GM12878 (cell line): ENCODE measurements around the gene KLB. TPM values are rescaled to one million over a fixed set of nuclear protein-coding genes. Genes with fewer than 3 reads are reported as not detected.
A peak's percentile ranks its signal among the peaks of the same experiment; 100 is the strongest.

Experiments
- ATAC-seq: fragments of 200-7000 bp; cut with Tn5 transposase; 3 replicates; pipeline ENCODE4 v1.9.1; 2020; ENCODE audit warnings: mild to moderate bottlenecking, moderate library complexity
- BruUV-seq: library from RNA; stranded (reverse); fragments of 400-500 nt; replicated peaks from 2 replicates; lab custom pipeline; 2021; lab: Mats Ljungman, UMichigan
- CTCF ChIA-PET: fragments of 300-600 bp; sonication (Branson Sonifier 250); formaldehyde crosslinking; extraction: SDS; loops from one replicate; lab custom pipeline; 2021; ENCODE audit warnings: inconsistent platforms; lab: Yijun Ruan, JAX
- POLR2A ChIA-PET: fragments of 350-600 bp; formaldehyde crosslinking; extraction: SDS; loops from one replicate; lab custom pipeline; 2021; ENCODE audit warnings: inconsistent platforms; lab: Charles Lee
- RAD21 ChIA-PET: fragments of 300-600 bp; sonication (Branson Sonifier 250); formaldehyde crosslinking; loops from one replicate; lab custom pipeline; 2023; ENCODE audit warnings: antibody characterized with exemption; ENCODE audit not compliant: unreplicated experiment; lab: Charles Lee
- SMC1A ChIA-PET: fragments of 300-600 bp; sonication (Branson Sonifier 250); formaldehyde crosslinking; loops from one replicate; lab custom pipeline; 2023; ENCODE audit not compliant: unreplicated experiment, uncharacterized antibody; lab: Charles Lee
- DNase-seq: peaks from one replicate; pipeline ENCODE4 v3.0.0-alpha.2; 2011; ENCODE audit warnings: low read depth, low spot score
- FAIRE-seq: peaks from 3 replicates; lab custom pipeline; 2011; peaks lifted over from hg19 to GRCh38; lab: Jason Lieb, UNC
- H2AFZ ChIP-seq: 2 replicates; pipeline ENCODE4 v1.6.0; 2011; ENCODE audit warnings: low read depth, low read length, control low read depth; ENCODE audit not compliant: control insufficient read depth
- H3K27ac ChIP-seq: 2 replicates; pipeline ENCODE4 v1.5.1; 2011; ENCODE audit warnings: control low read depth; ENCODE audit not compliant: control insufficient read depth, insufficient read depth
- H3K27me3 ChIP-seq, 2 experiments: replicated peaks in 1 of 2; 2 replicates each; pipeline versions ENCODE4 v1.6.0 to v1.6.1; 2011; ENCODE audit warnings: low read length in 1 of 2; ENCODE audit not compliant: control insufficient read depth in 2 of 2, insufficient read depth in 2 of 2
- H3K36me3 ChIP-seq, 2 experiments: 2 replicates each; pipeline ENCODE4 v1.5.1; 2011; ENCODE audit warnings: low read length in 1 of 2; ENCODE audit not compliant: control insufficient read depth in 2 of 2, insufficient read depth in 2 of 2
- H3K4me1 ChIP-seq: 2 replicates; pipeline ENCODE4 v1.6.1; 2011; ENCODE audit warnings: mild to moderate bottlenecking, low read length, moderate library complexity, mixed read lengths; ENCODE audit not compliant: control insufficient read depth, insufficient read depth
- H3K4me2 ChIP-seq: 2 replicates; pipeline ENCODE4 v1.6.0; 2011; ENCODE audit warnings: control low read depth; ENCODE audit not compliant: control insufficient read depth, insufficient read depth
- H3K4me3 ChIP-seq: fragments of 200-600 bp; sonication (generic); 2 replicates; pipeline ENCODE4 v1.5.1; 2016
- H3K79me2 ChIP-seq: 2 replicates; pipeline ENCODE4 v1.6.0; 2011; ENCODE audit warnings: low read length; ENCODE audit not compliant: control insufficient read depth, insufficient read depth
- H3K9ac ChIP-seq: 2 replicates; pipeline ENCODE4 v1.8.0; 2011; ENCODE audit warnings: low read length, control low read depth, mixed read lengths; ENCODE audit not compliant: control insufficient read depth, insufficient read depth
- H3K9me3 ChIP-seq: replicated peaks from 3 replicates; pipeline ENCODE4 v1.5.1; 2011; ENCODE audit warnings: mild to moderate bottlenecking, low read length; ENCODE audit not compliant: control insufficient read depth, insufficient read depth
- H4K20me1 ChIP-seq: 2 replicates; pipeline ENCODE4 v1.6.0; 2011; ENCODE audit not compliant: control insufficient read depth, insufficient read depth
- HDAC6 ChIP-seq: fragments of 200-600 bp; sonication (generic); IDR thresholded peaks from one replicate; pipeline ENCODE4 v1.8.0; 2017; ENCODE audit warnings: antibody characterized with exemption; ENCODE audit not compliant: unreplicated experiment
- POLR2A ChIP-seq: IDR thresholded peaks from 2 replicates; pipeline ENCODE4 v1.6.1; 2011; ENCODE audit warnings: low read depth, mild to moderate bottlenecking, low read length
- RAD21 ChIP-seq: IDR thresholded peaks from 2 replicates; pipeline ENCODE4 v1.6.1; 2011; ENCODE audit warnings: mild to moderate bottlenecking, low read depth, low read length, moderate library complexity; ENCODE audit not compliant: insufficient read depth
- RBBP5 ChIP-seq: fragments of 200-600 bp; sonication (generic); conservative IDR thresholded peaks from 2 replicates; pipeline ENCODE4 v1.6.1; 2016
- SMC3 ChIP-seq: IDR thresholded peaks from 2 replicates; pipeline ENCODE4 v1.6.1; 2011; ENCODE audit warnings: low read length, improper control_type of control experiment, borderline replicate concordance
- SP1 ChIP-seq: IDR thresholded peaks from one replicate; pipeline ENCODE4 v1.6.1; 2011; ENCODE audit warnings: low read depth, low read length
- TARDBP ChIP-seq: IDR thresholded peaks from 2 replicates; pipeline ENCODE4 v1.6.1; 2016; ENCODE audit warnings: borderline replicate concordance
- ZNF384 ChIP-seq: IDR thresholded peaks from 2 replicates; pipeline ENCODE4 v1.6.1; 2012; ENCODE audit warnings: low read depth, mild to moderate bottlenecking, low read length, improper control_type of control experiment, borderline replicate concordance
- WGBS: methylation state at CpG from one replicate; pipeline ENCODE4 v1.1.6; 2016; ENCODE audit warnings: low lambda C conversion rate; ENCODE audit not compliant: insufficient replicate concordance, insufficient coverage; ENCODE audit errors: missing lambda C conversion rate; 5-methylcytosine and 5-hydroxymethylcytosine counted together
- in situ Hi-C: fragments of 300-500 bp; cut with MboI; formaldehyde crosslinking; loops from 9 replicates; pipeline ENCODE4 v1.14.3; 2018; ENCODE audit warnings: mixed read lengths
- intact Hi-C: fragments of 100-400 bp; cut with micrococcal nuclease; formaldehyde crosslinking; loops from one replicate; pipeline ENCODE4 v1.14.2; 2022; ENCODE audit not compliant: unreplicated experiment
- polyA plus RNA-seq, 11 experiments: library from polyadenylated mRNA; depleted of rRNA in 4 of 11; unstranded in 6 of 11; stranded (reverse) in 5 of 11; fragments of >200 nt; fragmentation: Nextera tagmentation in 4 of 11; fragmentation: Illumina TruSeq in 1 of 11; extraction: Ambion mirVana in 4 of 11; extraction: Trizol in 1 of 11; gene quantifications; 1 replicate in 1 of 11; 2 replicates in 10 of 11; pipeline versions ENCODE4 v1.2.1 to v1.2.3, GENCODE V29; 2011 to 2016; ENCODE audit warnings: inconsistent platforms in 2 of 11, missing spikeins in 2 of 11, low read depth in 1 of 11
- total RNA-seq, 4 experiments: library from RNA; depleted of rRNA in 3 of 4; stranded (reverse); fragments of >200 nt in 3 of 4; fragmentation: Illumina TruSeq in 1 of 4; extraction: Trizol in 1 of 4; gene quantifications; 2 replicates each; pipeline versions ENCODE4 v1.2.1 to v1.2.3, GENCODE V29; 2013 to 2021
- TF ChIP-seq, protein P1 (sequence below): IDR thresholded peaks from 2 replicates; pipeline ENCODE4 v1.6.1; 2011; ENCODE audit warnings: low read depth, mild to moderate bottlenecking, low read length, moderate library complexity, borderline replicate concordance; ENCODE audit errors: extremely low read depth
- TF ChIP-seq, protein P2 (sequence below), 3 experiments: IDR thresholded peaks in 2 of 3; conservative IDR thresholded peaks in 1 of 3; 2 replicates each; pipeline ENCODE4 v1.5.1; 2011; ENCODE audit warnings: low read depth in 3 of 3, low read length in 3 of 3, mild to moderate bottlenecking in 3 of 3, control low read depth in 2 of 3, moderate library complexity in 2 of 3, inconsistent platforms in 1 of 3, mixed read lengths in 1 of 3; ENCODE audit not compliant: control insufficient read depth in 2 of 3, insufficient read depth in 1 of 3; ENCODE audit errors: extremely low read depth in 1 of 3
- TF ChIP-seq, protein P3 (sequence below): fragments of 450-650 bp; IDR thresholded peaks from 2 replicates; pipeline ENCODE4 v1.6.1; 2018; ENCODE audit warnings: borderline replicate concordance, mild to moderate bottlenecking; ENCODE audit not compliant: partially characterized antibody
- TF ChIP-seq, protein P4 (sequence below): fragments of 450-650 bp; IDR thresholded peaks from 2 replicates; pipeline ENCODE4 v1.6.1; 2017; ENCODE audit warnings: low read depth, mild to moderate bottlenecking, moderate library complexity
- TF ChIP-seq, protein P5 (sequence below): IDR thresholded peaks from 2 replicates; pipeline ENCODE4 v1.6.1; 2011; ENCODE audit warnings: mild to moderate bottlenecking, low read depth, low read length, moderate library complexity; ENCODE audit not compliant: insufficient replicate concordance
- TF ChIP-seq, protein P6 (sequence below): IDR thresholded peaks from 2 replicates; pipeline ENCODE4 v1.6.1; 2011; ENCODE audit warnings: borderline replicate concordance, low read depth, mild to moderate bottlenecking, moderate library complexity, low read length; ENCODE audit not compliant: insufficient read depth, poor library complexity, severe bottlenecking

The KLB gene
- total and polyA plus RNA-seq, 10 of the 15 experiments (the other 5 are each of a cell fraction or from before 2014, with no cell fraction given) = under 0.01 to 0.13 (median 0.04) TPM; not detected in 1

DNA sequence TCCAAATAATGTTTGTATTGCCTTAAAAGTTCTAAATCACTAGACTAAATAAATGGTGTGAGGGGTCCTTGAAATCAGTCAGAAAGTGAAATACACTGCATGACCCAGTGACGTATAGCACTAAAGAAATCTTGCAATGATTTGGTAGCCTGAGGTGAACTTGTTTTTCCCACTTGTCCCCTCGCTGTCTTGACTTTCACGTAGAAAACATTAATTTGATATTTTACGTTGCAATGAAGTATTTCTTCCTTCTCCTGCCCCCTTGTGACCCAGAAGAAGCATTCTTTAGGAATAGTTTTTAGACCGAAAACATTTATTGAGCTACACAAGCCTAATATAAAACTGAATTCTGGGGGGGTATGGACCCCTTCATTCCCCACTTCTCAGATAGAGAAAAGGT is 3.7 kb downstream of the KLB start:
- H2AFZ ChIP-seq = no peak overlapping the region
- no peak overlapping the region for H3K27ac ChIP-seq
- H3K79me2 ChIP-seq = no peaks in the 10 kb centered on the region
- ChIA-PET CTCF (interaction anchor here (0.7 to 1.4 kb wide), 6 partner anchors 17 to 651 kb away, joined by 3 to 7 read pairs (median 4); partner anchors contain the start of gene RFC1), POLR2A (no interaction called here), SMC1A (interaction anchor here (0.7 to 1.3 kb wide), 3 partner anchors 205 to 508 kb away, joined by 3 to 8 read pairs (median 3); no protein-coding TSS in a partner anchor), RAD21 (interaction anchor here (1.0 to 1.2 kb wide), 2 partner anchors 244 to 507 kb away, joined by 3 to 5 read pairs; no protein-coding TSS in a partner anchor)
- no peak for FAIRE-seq
- no peak overlapping the region for H3K4me2 ChIP-seq
- H3K9me3 ChIP-seq = no peaks in the 10 kb centered on the region
- H3K4me3 ChIP-seq = no peak overlapping the region
- no TSS peak for BruUV-seq
- intact Hi-C loops = loop anchor here (10.0 kb wide), 1 partner anchor 96 kb away; no protein-coding TSS in a partner anchor
- no peak for DNase-seq
- no peaks in the 10 kb centered on the region for H3K36me3 ChIP-seq
- no peaks in the 10 kb centered on the region; a peak in 1 of 4 replicates for H3K27me3 ChIP-seq
- H3K9ac ChIP-seq = no peak overlapping the region
- no peak for ATAC-seq
- H3K4me1 ChIP-seq = no peaks in the 10 kb centered on the region
- H4K20me1 ChIP-seq = no peaks in the 10 kb centered on the region
- 27% methylated on average over 5 of the region's 5 CpGs for WGBS
- in situ Hi-C loops = no loop called here
- TF ChIP-seq, protein P1, sequence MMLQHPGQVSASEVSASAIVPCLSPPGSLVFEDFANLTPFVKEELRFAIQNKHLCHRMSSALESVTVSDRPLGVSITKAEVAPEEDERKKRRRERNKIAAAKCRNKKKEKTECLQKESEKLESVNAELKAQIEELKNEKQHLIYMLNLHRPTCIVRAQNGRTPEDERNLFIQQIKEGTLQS = no peak
- TF ChIP-seq SMC3 (peak; percentile 28; the same call in 1 of the 2 replicates), HDAC6 (no peak), RAD21 (peak; percentile 27), TARDBP (no peak), ZNF384 (no peak), SP1 (no peak), POLR2A (no peak), RBBP5 (no peak)
- TF ChIP-seq, protein P2, sequence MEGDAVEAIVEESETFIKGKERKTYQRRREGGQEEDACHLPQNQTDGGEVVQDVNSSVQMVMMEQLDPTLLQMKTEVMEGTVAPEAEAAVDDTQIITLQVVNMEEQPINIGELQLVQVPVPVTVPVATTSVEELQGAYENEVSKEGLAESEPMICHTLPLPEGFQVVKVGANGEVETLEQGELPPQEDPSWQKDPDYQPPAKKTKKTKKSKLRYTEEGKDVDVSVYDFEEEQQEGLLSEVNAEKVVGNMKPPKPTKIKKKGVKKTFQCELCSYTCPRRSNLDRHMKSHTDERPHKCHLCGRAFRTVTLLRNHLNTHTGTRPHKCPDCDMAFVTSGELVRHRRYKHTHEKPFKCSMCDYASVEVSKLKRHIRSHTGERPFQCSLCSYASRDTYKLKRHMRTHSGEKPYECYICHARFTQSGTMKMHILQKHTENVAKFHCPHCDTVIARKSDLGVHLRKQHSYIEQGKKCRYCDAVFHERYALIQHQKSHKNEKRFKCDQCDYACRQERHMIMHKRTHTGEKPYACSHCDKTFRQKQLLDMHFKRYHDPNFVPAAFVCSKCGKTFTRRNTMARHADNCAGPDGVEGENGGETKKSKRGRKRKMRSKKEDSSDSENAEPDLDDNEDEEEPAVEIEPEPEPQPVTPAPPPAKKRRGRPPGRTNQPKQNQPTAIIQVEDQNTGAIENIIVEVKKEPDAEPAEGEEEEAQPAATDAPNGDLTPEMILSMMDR (IDR thresholded peaks at IDR 0.05 in 2 of 3, conservative IDR thresholded peaks at IDR 0.05 in 1 of 3; ENCODE audit: control insufficient read depth in 2 of 3, extremely low read depth in 1 of 3, insufficient read depth in 1 of 3, low read depth in 3 of 3, low read length in 3 of 3) = peak; percentile 5 to 29 (median 25); a peak in 2 of 6 replicates
- TF ChIP-seq, protein P3, sequence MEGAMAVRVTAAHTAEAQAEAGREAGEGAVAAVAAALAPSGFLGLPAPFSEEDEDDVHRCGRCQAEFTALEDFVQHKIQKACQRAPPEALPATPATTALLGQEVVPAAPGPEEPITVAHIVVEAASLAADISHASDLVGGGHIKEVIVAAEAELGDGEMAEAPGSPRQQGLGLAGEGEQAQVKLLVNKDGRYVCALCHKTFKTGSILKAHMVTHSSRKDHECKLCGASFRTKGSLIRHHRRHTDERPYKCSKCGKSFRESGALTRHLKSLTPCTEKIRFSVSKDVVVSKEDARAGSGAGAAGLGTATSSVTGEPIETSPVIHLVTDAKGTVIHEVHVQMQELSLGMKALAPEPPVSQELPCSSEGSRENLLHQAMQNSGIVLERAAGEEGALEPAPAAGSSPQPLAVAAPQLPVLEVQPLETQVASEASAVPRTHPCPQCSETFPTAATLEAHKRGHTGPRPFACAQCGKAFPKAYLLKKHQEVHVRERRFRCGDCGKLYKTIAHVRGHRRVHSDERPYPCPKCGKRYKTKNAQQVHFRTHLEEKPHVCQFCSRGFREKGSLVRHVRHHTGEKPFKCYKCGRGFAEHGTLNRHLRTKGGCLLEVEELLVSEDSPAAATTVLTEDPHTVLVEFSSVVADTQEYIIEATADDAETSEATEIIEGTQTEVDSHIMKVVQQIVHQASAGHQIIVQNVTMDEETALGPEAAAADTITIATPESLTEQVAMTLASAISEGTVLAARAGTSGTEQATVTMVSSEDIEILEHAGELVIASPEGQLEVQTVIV = no peak
- TF ChIP-seq, protein P4, sequence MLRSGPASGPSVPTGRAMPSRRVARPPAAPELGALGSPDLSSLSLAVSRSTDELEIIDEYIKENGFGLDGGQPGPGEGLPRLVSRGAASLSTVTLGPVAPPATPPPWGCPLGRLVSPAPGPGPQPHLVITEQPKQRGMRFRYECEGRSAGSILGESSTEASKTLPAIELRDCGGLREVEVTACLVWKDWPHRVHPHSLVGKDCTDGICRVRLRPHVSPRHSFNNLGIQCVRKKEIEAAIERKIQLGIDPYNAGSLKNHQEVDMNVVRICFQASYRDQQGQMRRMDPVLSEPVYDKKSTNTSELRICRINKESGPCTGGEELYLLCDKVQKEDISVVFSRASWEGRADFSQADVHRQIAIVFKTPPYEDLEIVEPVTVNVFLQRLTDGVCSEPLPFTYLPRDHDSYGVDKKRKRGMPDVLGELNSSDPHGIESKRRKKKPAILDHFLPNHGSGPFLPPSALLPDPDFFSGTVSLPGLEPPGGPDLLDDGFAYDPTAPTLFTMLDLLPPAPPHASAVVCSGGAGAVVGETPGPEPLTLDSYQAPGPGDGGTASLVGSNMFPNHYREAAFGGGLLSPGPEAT = no peak
- TF ChIP-seq, protein P5, sequence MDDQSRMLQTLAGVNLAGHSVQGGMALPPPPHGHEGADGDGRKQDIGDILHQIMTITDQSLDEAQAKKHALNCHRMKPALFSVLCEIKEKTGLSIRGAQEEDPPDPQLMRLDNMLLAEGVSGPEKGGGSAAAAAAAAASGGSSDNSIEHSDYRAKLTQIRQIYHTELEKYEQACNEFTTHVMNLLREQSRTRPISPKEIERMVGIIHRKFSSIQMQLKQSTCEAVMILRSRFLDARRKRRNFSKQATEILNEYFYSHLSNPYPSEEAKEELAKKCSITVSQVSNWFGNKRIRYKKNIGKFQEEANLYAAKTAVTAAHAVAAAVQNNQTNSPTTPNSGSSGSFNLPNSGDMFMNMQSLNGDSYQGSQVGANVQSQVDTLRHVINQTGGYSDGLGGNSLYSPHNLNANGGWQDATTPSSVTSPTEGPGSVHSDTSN = no peak
- TF ChIP-seq, protein P6, sequence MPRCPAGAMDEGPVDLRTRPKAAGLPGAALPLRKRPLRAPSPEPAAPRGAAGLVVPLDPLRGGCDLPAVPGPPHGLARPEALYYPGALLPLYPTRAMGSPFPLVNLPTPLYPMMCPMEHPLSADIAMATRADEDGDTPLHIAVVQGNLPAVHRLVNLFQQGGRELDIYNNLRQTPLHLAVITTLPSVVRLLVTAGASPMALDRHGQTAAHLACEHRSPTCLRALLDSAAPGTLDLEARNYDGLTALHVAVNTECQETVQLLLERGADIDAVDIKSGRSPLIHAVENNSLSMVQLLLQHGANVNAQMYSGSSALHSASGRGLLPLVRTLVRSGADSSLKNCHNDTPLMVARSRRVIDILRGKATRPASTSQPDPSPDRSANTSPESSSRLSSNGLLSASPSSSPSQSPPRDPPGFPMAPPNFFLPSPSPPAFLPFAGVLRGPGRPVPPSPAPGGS = no peak
- TF ChIP-seq, all 136 proteins: peak for 3
